Limb (tissue), 2 donors: ENCODE results near the gene RARRES1.
"Not testable (repeated sequence)": the region's sequence is repeated elsewhere in the genome, so short reads cannot be mapped to it uniquely, and the experiment has no call there.

ENCODE experiments used
- DNase-seq, 2 donors: peaks; one replicate each; pipeline ENCODE4 v3.0.0-alpha.2; 2016; ENCODE audit errors: extremely low spot score in 2 of 2

Gene RARRES1

DNA sequence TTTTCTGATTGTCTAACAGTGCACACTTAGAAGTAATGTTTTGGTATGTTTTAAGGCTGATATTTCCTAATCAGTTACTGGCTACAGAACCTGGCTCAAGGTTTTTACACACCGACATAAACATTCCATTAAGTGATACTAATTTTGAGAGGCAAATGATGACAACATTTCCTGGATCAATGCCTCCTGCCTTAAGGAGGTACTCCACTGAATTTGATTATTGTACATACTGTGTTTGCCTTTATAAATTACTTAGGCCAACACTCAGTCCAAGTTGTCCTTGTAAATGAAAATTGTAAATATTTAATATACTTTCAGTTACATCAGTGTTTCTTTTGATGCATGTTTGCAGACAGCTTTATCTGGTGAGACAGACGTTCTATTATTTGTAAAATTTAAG lies 35.6 kb downstream of the RARRES1 start:
- no peak for DNase-seq

DNA sequence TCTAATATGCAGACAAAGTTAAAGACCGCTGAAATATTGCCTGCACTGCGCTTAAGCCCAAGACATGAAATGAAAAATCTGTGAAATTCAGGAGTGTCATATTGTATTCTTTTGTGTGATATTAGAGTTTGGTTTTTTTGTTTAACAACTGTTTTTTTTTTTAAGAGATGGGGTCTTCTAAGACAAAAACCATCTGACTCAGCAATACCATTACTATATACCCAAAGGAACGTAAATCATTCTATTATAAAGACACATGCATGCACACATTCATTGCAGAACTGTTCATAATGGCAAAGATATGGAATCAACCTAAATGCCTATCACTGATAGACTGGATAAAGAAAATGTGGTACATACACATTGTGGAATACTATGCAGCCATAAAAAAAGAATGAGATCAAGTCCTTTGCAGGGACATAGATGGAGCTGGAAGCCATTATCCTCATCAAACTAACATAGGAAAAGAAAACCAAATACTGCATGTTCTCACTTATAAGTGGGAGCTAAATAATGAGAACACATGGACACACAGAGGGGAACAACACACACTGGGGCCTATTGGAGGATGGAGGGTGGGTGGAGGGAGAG lies 38.3 kb downstream of the RARRES1 start:
- DNase-seq, result not testable (repeated sequence)

DNA sequence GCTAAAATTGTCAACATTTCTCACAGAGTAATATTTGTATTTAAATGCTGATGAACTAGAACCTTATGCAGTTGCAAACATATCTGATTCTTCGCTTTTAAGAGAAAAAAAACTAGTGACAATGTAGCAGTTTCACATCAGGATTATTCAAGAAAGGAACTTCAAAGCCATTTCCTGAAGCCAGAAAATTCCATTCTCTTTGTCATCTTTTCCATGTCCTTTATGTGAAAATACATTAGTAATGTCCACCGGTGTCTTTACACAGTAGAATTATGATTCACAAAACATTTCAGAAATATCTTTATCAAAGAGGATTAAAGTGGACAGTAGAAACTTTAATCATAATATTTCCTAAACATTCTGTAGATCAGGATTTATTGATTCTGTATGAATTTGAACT lies 47.1 kb downstream of the RARRES1 start:
- DNase-seq, result no peak

DNA sequence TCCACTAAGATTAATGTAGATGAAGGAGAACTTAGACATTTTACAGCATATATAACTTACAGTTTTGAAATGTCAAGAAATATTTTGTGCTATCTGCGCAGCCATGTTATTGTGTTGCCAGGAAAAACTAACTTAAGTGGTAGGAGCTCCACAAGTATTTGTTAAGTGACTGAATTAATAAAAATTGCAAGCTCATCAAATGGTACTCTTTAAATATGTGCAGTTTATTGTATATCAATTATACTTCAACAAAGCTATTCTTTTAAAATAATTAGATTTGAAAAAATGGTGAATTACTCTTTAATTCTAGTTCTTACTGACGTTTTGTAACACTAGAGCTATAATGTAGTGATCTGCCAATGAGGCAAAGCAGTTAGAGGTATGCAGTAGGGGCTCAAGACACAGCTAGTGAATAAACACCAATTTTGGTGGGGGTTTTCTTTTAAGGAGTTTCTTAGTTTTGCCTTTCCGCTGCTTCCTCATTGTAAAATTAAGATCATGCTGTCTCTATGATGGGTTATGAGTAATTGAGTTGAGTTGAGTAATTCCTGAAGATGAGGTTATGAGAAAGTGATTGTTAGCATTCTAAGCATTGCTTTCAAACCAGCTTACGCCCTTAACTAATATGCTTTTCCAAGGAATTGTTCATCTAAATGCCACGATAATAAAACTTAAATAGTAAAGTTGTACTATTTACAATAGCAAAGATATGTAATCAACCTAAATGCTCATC lies 48.9 kb downstream of the RARRES1 start:
- DNase-seq, result no peak

DNA sequence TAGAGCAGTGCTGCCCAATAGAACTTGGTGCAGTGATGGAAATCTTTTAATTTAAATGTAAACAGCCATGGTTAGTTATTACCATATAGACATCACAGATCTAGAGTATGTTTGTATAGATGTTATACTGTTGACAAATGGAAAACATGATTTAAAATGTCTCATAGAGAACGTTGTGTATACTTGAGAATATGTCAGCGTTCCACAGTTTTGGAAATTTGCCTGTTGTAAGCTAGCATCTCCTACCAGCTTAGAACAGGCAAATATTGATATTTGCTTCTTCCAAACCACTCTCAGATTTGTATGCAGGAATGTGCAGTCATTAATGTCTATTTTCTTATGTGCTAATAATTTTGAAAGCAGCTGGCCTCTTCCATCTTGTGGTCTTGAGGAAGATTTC lies 51.4 kb downstream of the RARRES1 start:
- DNase-seq, result no peak

DNA sequence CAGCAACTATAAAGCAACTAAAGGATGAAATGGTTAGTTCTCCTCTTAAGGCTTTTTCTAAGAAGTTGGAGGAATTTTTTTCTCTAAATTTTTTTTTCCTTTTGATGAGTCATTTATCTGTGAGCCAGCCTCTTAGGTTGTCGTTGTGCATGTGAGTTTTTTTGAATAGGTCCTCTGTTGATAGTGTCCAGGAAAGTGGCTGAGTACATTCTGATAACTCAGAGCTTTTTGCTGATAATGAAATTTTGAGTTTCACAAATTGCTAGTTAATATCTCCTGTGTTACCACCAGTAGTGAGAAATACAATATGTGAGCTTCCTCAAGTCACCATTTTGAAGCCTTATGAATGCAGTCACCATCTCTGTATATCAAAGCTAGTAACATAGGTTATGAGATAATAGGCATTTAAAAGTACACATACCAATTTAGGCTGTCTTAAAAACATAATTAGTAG lies 52.7 kb downstream of the RARRES1 start:
- no peak for DNase-seq

DNA sequence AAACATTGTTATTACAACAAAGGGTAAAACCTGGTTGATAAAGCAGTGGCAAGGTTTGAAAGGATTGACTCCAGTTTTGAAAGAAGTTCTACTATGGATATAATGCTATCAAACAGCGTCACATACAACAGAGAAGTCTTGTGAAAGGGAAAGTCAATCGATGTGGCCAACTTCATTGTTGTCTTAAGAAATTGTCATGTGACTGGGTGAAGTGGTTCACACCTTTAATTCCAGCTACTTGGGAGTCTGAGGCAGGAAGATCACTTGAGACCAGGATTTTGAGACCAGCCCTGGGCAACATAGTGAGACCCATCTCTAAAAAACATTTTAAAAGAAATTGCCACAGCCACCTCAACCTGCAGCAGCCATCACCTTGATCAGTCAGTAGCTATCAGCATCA lies 53.6 kb downstream of the RARRES1 start:
- DNase-seq, result no peak

DNA sequence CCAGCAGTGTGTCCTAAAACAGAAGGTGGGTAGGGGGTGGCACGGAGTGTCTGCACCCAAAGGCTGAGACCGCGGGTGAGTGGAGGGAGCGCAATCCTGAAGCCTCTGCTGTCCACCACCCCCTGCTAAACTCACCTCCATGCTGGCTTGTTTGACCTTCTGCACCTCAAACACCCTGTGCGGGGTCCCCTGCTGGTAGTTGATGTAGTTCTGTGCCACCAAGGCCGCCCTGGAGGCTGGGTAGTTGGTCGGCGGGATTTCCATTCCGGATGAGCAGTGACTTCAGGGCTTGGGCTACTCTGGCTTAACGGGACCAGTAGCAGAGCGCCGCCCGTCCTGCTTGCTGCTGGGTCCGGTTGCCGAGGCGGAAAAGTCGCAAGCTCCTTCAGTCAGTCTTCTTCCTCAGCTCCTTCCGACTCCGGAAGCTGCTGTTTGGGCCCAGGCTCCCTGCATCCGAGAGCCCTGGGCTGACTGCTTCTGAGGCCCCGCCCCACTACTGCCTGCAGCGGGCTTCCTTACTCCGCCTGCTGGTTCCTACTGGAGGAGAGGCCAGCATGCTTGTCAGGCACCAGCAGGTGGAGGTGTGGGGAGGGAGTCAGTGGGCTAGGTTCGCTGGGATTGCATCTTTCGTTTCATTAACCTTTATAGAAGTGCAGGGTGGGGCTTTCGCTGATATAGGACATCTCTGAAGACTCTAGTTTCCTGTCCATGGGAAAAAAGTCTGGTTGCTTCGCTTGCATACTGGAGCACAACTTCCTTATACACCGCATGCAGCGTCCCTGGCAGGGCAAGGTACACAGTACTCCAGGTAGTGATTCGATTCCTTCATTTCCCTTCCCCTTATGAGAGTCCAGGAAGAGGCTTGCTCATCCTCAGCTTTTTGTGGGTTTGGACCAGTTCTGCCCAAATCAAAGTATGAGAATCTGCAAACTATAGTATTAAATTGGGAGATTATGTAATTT lies 59.8 kb downstream of the RARRES1 start, which contains the start of gene LXN:
Gene LXN (minus strand): TSS at position 434 of the 962 bp plus-strand sequence. CDS start 170 bp downstream, at position 264.
- peak; percentile 76 to 81 for DNase-seq

DNA sequence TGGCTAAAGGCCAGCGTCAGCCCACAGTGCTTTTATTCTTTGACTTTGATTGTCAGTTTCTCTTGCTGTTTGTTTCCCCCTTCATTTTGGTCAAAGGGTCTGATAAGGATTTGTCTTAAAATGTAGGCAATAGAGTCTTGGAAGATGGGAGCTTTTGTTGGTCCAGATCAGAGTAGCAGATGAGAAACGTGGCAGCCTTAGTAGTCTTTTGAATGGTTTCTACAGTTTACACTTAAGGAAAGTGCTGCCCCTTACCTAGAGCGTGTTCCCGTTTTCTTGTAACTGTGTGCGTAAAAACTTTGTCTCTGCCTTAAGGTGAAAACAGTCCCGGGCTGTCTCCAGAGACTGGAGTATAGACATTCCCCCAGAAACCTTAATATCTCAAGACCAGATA lies 60.4 kb downstream of the RARRES1 start:
- DNase-seq, result no peak

DNA sequence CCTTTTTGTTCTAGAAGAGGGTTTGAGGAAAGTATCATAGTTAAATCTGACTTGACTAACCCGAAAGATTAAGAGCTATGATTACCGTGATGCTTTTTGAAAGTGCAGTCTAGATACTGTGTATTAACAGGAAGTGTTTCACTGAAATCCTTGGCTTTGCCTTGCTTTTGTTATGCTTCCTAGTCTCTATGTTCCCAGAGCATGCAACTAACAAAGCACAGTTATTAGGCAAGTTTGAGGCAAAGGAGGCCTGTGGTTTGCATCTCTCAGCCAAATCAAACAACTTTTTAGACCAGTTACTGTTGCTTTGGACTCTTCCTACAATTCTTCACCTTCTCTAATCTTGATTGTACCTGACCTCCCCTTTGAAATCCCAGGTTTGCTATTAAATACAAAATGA lies 63.8 kb downstream of the RARRES1 start:
- no peak for DNase-seq

DNA sequence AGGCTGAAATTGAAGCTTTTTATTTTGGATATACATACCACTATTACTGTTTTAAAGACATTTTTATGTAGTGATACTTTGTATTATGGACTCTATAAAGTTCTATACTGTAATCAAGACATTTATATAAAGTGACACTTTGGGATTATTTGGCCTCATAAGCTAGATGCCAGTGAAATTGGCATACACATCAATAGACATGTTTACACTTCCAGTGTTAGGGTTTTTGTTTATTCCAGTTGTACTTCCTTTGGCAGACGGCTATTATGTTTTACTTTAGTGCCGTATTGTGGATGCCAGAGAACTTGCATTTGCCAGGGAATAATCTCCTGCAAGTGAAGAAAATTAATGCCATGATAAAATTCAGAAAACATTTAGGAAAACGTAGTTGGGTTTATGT lies 65.8 kb downstream of the RARRES1 start:
- DNase-seq, result no peak

DNA sequence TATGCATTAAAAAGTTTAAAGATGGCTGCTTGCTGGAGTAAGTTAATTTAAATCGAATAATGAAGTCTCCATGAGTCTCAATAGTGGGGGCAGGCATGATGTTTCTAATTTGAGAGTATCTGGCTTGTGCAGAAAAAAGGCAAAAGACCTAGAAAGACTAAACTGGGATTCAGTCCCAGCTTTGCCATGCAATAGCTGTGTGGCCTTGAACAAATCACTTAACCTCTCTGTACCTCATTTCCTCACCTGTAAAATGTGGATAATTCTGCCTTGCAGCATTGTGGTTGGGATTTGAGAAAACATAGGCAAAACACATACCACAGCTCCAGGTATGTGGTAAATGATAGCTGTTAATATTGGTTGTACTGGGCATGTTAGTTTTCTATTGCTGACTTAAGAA lies 68.4 kb downstream of the RARRES1 start:
- DNase-seq, result no peak

DNA sequence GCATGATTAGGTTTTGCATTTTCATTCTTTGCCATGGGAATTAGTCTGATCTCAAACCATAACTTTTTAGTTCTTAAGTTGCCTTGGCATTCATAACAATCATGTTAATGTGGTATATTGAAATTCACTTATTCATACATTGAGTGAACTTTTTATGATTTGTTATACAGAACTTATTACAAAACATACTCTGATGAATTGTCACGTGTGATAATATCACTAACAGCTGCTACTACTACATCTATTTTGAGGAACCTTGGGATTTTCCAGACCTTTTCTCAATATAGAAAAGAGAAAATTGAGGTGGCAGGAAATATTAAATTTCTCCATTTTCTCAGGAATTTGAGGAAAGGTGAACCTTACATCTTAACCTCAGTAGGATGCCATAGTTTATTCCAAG lies 69.0 kb downstream of the RARRES1 start:
- DNase-seq, result no peak

DNA sequence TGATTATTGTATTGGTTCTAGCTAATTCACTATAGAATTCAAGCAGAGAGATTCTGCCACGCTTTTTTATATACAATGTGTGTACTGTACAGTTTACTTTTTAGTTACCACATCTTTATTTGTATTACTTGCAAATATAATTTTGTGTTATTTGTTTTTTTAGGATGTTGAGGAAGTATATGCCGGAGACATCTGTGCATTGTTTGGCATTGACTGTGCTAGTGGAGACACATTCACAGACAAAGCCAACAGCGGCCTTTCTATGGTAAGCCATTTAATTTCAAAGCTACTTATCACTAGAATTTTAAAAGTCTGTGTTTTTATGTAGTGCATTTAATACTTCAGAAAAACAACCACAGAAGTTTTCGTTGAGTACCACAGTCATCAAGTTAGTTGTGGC lies 71.5 kb downstream of the RARRES1 start:
- no peak for DNase-seq

DNA sequence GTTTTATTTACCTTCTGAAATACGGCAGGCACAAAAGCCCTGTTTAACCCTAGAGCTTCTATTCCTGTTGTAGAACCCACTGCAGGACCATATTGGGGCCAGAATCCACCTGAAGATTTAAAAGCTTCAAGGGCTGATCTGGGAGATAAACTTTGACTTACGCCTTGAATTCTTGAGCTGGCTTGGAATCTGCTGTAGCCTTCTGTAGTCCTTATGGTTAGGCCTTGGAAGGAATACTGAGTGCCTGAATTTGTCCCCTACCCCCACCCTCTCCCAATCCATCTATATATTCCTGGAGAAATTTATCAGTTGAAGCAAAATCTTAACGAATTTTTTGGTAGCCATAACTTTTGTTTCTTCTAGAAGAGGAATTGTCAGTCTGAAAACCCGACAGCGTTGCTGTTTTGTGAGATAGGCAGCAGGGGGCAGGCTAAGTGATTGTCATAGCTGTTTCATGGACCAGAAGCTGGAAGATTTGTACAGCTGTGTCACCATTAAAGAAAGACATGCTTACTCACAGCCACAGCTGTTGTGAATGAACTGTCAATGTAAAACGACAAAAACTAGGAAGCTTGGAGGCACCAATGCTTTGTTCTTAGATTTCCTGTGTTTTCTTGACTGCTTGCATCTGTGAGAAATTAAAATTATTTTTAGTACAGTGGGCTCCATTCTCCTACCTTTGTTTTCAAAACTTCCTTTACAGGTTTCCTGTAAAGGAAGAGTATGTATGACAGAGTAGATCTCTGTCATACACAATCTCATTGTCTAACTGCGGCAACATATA lies 72.6 kb downstream of the RARRES1 start:
- peak; percentile 48 to 52 for DNase-seq

DNA sequence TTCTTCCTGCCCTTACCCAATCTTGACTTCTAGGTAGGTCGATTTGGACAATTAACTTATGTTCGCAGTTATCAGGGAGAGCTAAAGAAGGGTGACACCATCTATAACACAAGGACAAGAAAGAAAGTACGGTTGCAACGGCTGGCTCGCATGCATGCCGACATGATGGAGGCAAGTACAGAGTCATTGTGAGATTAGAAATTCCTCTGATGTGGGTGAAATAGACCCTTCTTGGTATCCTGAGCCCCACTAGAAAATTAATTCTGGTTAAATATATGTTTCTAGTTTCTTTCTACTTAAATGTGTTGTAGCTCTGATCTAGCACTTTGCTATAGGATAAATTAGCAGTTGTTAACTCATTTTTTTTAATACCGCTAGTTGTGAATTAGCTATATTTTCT lies 73.4 kb downstream of the RARRES1 start:
- DNase-seq, result no peak

DNA sequence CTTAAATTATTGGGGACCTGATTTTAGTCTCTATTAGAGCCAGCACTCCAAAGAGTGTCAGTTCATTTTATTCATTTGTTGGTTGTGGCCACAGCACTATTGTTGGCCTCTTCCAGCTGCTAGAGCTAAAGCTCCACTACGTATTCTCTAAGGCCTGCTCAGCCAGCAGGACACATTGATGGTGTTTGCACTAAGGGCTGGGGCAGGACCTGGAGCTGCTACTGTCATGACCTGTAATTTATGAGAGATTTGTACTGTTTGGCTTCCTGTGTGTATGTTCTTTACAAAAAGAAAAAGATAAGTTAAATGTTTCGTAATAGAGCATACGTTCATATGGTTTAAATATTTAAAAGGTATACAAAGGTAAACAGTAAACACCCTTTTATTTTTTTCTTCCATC lies 79.8 kb downstream of the RARRES1 start:
- DNase-seq, result no peak

DNA sequence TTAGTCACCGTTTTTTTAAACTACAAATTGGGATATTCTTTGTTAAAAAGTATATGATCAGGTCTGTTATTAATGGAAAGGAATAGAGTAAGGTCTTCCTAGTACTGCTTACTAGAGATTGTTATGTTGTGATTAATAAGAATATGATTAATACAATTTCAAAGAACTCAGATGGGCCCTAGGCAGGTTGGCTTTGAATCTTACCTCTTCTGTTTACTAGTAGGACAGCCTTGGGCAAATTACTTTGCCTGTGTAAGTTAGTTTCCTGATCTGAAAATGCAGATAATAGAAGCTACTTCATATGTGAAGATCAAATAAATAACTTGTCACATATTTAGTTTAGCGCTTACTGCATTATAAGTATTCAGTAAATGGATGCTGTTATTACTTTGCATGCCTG lies 81.1 kb downstream of the RARRES1 start:
- no peak for DNase-seq

DNA sequence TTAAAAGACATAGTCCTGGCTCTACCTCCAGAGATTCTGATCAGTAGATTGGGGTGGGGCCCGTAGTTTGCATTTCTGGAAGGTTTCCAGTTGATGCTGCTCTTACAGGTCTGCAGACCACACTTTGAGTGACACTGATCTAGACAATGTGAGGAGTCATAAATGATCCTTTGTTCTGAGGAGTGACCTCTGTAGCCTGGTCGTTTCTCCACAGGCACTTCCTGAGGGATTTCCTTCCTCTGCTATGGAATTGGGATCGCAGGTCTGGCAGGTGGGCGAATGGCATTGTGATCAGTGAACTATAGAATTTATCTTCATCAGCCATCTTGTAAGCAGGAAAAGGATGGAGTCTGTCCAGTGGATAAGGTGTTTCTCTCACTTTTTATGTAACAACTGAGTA lies 82.5 kb downstream of the RARRES1 start:
- DNase-seq, result no peak
